HG03175 (cell line): ENCODE results near the gene NYNRIN.
A peak's percentile ranks its signal among the peaks of the same experiment; 100 is the strongest.

Experiments
- ATAC-seq: cut with Tn5 transposase; IDR thresholded peaks from one replicate; pipeline ENCODE4 v1.9.1; 2021; ENCODE audit warnings: mild to moderate bottlenecking, moderate library complexity; ENCODE audit not compliant: unreplicated experiment

NYNRIN gene

GRCh38 chr14:24430143-24430681 lies 31.4 kb downstream of the NYNRIN start:
- ATAC-seq = peak; percentile 54

DNA sequence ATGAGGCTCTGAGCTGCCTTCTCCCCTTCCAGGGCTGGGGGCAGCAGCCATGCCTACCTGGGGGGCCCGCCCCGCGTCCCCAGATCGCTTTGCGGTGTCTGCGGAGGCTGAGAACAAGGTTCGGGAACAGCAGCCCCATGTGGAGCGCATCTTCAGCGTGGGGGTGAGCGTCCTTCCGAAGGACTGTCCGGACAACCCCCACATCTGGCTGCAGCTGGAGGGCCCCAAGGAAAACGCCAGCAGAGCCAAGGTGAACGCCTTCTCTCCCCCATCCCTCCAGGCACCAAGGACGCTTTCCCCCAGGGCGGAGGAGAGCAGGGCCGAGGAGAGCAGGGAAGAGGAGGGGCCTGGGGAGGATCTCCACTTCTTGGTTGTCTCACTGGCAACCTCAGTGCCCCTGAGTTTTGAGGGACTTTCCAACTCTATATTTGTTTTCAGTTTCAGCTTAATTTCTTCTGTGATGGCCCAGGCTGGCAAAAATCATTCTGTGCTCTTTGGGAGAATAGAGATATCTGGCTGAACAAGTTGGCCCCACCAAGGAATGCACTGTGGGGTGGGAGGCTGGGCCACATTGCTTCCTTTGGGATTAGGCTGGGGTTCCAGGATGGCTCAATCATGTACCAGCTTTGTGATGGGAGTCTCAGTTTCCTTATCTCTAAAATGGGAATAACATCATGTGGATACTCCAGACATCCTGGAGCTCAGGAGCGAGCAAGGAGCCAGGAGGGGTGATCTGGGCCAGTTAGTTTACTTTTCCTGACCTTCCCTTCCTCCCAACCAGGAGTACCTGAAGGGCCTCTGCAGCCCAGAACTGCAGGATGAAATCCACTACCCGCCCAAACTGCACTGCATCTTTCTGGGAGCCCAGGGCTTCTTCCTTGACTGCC lies 32.1 kb downstream of the NYNRIN start:
- ATAC-seq = no peak

GRCh38 chr14:24431569-24432258 lies 32.9 kb downstream of the NYNRIN start:
- peak; percentile 66 for ATAC-seq

GRCh38 chr14:24432259-24433131 lies 33.7 kb downstream of the NYNRIN start:
- ATAC-seq = no peak

DNA sequence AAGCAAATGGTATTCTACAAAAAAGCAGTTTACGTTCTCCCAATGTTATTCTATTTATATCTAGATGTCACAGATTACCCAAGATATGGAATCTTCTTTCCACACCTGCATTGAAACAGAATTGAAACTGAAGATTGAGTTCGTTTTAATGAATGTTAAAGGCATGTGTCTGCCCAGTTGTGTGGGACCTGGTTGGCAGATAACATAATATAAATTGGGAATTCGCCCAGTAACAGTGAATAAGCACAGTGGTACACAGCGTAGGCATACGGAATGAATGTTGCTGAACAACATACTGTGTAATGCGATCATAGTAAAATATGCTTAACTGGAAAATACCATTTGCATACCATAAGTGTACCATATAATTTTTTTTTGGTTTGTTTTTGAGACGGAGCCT lies 35.2 kb downstream of the NYNRIN start:
- ATAC-seq = no peak

DNA sequence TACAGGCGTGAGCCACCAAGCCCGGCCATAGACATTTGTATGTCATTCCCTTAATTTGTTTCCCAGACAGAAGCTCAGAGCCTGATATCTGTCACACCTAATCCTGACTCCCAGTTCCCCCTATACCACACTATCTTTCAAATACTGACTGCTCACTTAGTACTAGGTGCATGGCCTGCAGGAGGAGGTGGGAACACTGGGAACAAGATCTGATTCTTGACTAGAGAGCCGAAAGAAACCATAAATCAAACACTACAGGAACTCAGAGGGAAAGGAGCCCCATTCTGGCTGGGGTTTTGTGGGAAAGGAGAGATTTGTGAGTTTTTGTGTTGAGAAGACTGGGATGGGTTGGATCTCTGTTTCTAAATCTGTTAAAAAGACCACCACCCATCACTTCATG lies 35.9 kb downstream of the NYNRIN start:
- no peak for ATAC-seq

GRCh38 chr14:24435192-24435810 lies 36.5 kb downstream of the NYNRIN start:
- no peak for ATAC-seq

- no peak for ATAC-seq
These were observed 37.2 kb downstream of the NYNRIN start for GRCh38 chr14:24435998-24436354.

GRCh38 chr14:24436355-24437019 lies 37.7 kb downstream of the NYNRIN start:
- peak; percentile 54 for ATAC-seq

- ATAC-seq = no peak
These were observed 38.4 kb downstream of the NYNRIN start for GRCh38 chr14:24437020-24437735.

GRCh38 chr14:24437736-24438067 lies 38.9 kb downstream of the NYNRIN start:
- no peak for ATAC-seq

- no peak for ATAC-seq
These were observed 39.7 kb downstream of the NYNRIN start for GRCh38 chr14:24438223-24439097.

- no peak for ATAC-seq
These were observed 40.5 kb downstream of the NYNRIN start for GRCh38 chr14:24439257-24439656.

GRCh38 chr14:24439830-24440605 lies 41.2 kb downstream of the NYNRIN start:
- no peak for ATAC-seq

GRCh38 chr14:24440606-24441399 lies 42.0 kb downstream of the NYNRIN start:
- no peak for ATAC-seq

- ATAC-seq = no peak
These were observed 42.7 kb downstream of the NYNRIN start for GRCh38 chr14:24441485-24441884.

GRCh38 chr14:24441904-24442239 lies 43.1 kb downstream of the NYNRIN start:
- ATAC-seq = no peak
